H7 (cell line): ENCODE data around the gene PSMD1. TPM values are rescaled to one million over a fixed set of nuclear protein-coding genes. Genes with fewer than 3 reads are reported as not detected.
"Not testable (repeated sequence)": the region's sequence is repeated elsewhere in the genome, so short reads cannot be mapped to it uniquely, and the experiment has no call there.

ENCODE experiments used
- DNase-seq: peaks from one replicate; pipeline ENCODE4 v3.0.0; 2012
- H3K27me3 ChIP-seq: 2 replicates; pipeline ENCODE4 v1.6.0; 2011; ENCODE audit warnings: mild to moderate bottlenecking, low read length; ENCODE audit not compliant: control insufficient read depth, insufficient read depth
- H3K36me3 ChIP-seq: replicated peaks from 2 replicates; pipeline ENCODE4 v1.5.1; 2011; ENCODE audit warnings: low read length; ENCODE audit not compliant: control insufficient read depth, insufficient read depth
- H3K4me3 ChIP-seq: 2 replicates; pipeline ENCODE4 v1.5.1; 2011; ENCODE audit warnings: low read depth, mild to moderate bottlenecking, control low read depth, low read length, moderate library complexity; ENCODE audit not compliant: insufficient read depth
- total RNA-seq: library from RNA; depleted of rRNA; stranded (reverse); fragments of >200 nt; shearing (Covaris generic); gene quantifications from 2 replicates; pipeline ENCODE4 v1.2.3, GENCODE V29; 2014

The PSMD1 gene
- total RNA-seq, 1 experiment from 2014 or later = 154 TPM

DNA sequence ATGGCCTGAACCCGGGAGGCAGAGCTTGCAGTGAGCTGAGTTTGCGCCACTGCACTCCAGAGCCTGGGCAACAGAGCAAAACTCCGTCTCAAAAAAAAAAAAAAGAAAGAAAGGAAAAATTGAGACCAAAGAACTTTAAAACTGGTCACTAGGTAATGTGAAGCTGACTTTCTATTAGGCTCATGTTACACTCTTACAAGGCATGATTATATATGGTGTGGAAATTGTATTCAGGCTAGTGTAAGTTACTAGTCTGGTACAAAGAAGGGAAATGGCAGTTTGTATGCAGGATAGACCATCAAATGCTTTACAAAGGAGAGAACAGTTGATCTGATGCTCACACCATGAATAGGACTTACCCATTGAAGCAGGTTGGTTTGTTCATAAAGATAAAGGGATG, 106.3 kb downstream of the PSMD1 start:
- DNase-seq = no peak
- H3K27me3 ChIP-seq = no peaks in the 10 kb centered on the region
- H3K36me3 ChIP-seq = peaks cover 2% of the 10 kb centered on the region
- H3K4me3 ChIP-seq = no peak overlapping the region

DNA sequence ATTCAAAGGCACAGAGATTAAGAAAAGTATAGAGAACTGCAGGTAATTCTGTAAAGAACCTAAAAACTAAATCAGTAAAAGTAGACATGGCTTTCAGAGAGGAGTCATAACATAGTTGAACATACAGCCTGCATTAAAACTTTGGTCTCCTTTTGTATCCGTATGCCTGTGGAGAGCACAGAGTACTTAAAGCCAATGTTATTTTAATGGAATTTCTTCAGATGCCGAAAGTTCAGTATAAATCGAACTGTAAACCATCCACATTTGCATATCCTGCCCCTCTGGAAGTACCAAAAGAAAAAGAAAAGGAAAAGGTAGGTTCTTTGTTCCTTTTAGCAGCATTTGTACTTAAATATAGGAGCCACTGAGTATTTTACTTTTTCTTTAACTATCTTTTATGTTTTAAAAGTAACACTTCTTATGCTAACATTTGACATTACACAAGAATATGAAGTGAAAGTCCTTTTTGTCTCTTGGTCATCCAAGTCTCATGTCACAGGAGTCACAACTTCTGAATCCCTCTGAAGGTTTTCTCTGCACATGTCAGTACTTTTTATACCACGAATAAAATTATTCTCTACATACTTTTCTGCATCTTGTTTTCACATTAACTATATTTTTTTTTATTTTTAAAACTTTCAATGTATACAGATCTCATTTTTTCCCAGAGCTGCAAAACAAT, 106.9 kb downstream of the PSMD1 start:
- no peak for DNase-seq
- H3K27me3 ChIP-seq = no peaks in the 10 kb centered on the region
- no peak overlapping the region for H3K4me3 ChIP-seq
- peaks cover 2% of the 10 kb centered on the region for H3K36me3 ChIP-seq

DNA sequence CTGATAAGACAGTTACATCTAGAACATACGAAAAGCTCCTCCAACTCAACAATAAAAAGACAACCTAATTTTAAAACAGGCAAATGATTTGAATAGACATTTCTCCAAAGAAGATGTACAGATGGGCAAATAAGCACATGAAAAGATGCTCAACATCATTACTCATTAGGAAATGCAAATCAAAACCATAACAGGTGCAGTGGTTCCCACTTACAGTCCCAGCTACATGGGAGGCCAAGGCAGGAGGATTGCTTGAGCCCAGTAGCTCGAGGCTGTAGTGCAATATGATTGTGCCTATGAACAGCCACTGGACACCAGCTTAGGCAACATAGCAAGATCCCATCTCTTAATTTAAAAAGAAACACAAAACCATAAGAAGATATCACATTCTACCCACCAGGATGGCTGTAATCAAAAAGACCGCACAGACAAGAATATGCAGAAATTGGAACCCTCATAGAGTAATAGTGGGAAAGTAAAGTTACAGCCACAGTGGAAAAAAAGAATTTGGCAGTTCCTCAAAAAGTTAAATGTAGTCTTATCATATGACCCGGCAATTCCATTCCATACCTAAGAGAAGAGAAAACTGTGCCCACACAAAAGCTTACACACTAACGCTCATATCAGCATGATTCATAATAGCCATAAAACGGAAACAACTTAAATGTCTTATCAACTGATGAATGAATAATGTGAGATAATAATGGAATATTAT, 111.2 kb downstream of the PSMD1 start:
- Histone ChIP-seq H3K27me3 (no peaks in the 10 kb centered on the region), H3K4me3 (no peak overlapping the region), H3K36me3 (peaks cover 16% of the 10 kb centered on the region)
- DNase-seq = no peak

DNA sequence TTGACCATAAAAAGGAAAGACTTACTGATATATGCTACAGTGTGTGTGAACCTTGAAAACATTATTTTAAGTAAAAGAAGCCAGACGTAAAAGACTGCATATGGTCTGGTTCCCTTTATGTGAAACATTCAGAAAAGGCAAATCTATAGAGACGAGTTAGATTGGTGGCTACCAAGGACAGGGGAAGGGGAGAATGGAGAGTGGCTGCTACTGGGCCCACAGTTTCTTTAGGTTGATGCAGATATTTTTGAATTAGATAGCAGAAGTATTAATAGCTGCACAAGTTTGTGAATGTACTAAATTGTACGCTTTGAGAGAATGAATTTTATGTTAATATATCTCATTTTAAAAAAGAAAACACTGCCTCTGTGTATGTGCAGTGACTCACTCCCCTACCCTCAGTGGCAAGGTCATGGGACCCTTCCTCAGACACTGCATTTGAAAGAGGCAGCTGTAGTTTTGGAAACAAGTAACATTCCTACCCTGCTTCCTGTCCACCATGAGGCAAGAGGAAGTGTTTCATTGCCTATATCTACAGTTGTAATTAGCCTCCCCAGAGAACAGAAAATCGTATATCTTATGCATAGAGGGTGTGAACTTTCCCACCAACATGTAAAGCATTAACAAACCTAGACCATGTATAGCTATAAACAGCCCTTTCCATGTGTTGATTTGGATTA, 111.9 kb downstream of the PSMD1 start:
- Histone ChIP-seq H3K4me3 (no peak overlapping the region), H3K27me3 (no peaks in the 10 kb centered on the region), H3K36me3 (peaks cover 16% of the 10 kb centered on the region)
- DNase-seq = no peak

DNA sequence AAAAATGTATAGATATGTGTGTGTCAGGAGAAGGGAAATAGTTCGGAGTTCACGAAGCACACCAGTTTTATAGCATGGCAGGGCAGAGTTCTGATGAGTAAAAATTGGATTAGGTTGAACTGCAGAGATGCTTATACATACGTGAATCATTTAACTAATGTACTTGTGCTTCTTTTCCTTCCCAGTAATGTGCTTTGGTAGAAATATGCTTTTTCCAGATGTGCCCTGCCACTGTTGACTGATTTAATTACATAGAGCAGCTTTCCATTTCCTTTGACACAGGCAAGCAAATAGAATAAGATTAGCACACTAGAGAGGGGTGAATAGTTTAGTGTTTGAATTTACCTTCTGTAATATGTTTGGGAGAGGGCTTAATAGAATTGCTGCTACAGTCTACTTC, 112.8 kb downstream of the PSMD1 start:
- no peaks in the 10 kb centered on the region for H3K27me3 ChIP-seq
- DNase-seq = no peak
- peaks cover 16% of the 10 kb centered on the region for H3K36me3 ChIP-seq
- H3K4me3 ChIP-seq = no peak overlapping the region

DNA sequence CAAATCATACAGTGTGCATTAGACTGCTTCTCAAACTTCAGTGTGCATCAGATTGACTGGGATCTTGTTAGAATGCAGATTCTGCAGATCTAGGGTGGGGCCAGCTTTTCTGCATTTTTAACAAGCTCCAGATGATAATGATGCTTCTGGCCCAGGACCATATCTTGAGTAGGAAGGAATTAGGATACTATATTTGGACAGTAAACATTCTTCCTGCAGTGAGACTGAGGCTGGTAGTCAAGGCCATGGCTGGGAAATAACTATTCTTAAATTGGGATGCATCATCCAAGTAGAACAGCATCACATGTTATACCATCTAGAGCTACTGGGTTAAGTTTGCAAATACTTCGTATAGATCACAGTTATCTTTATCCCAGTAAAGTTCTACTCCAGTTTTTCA, 113.4 kb downstream of the PSMD1 start:
- no peak for DNase-seq
- H3K27me3 ChIP-seq = no peaks in the 10 kb centered on the region
- H3K4me3 ChIP-seq = no peak overlapping the region
- peaks cover 14% of the 10 kb centered on the region for H3K36me3 ChIP-seq

DNA sequence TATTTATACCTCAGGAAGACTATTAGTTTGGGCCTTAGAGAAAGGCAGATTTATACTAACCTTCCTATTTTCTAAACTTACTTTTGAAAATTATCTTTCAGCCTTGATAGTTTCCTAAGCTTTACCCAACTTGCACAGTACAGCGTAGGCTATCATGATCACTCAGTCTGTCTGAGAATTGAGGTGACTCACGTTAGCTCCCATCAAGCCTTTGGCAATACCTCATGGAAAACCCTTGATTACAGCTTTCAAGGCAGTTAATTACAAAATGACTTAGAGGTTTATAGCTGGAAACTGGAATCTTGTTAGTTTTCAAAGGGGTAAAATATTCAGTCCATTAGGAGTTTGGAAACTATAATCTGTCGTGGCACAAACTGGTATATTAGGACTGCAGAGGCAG, 115.4 kb downstream of the PSMD1 start:
- no peak for DNase-seq
- no peak overlapping the region for H3K4me3 ChIP-seq
- no peaks in the 10 kb centered on the region for H3K27me3 ChIP-seq
- peaks cover 14% of the 10 kb centered on the region for H3K36me3 ChIP-seq

DNA sequence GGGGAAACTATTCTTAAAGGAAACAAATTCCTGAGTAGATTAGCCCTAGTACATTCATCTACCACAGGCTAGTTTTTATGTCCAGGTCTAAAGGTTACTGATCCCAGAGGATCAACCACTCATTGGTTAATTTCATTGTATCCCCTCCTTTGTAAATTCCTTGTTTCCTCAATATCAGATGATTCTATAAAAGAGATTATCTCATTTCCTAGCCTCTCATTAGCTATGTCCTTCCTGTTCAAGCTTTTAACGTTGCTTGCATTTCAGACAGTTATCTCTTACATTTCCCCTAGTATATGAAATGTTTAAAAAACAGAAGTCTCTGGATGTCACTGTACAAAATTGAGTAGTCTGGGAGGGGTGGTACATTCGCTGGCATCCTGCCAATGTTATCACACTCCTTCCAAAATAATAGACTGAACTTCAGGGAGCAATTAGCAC, 117.6 kb downstream of the PSMD1 start:
- no peak for DNase-seq
- Histone ChIP-seq H3K4me3 (no peak overlapping the region), H3K36me3 (peaks cover 14% of the 10 kb centered on the region), H3K27me3 (no peaks in the 10 kb centered on the region)

DNA sequence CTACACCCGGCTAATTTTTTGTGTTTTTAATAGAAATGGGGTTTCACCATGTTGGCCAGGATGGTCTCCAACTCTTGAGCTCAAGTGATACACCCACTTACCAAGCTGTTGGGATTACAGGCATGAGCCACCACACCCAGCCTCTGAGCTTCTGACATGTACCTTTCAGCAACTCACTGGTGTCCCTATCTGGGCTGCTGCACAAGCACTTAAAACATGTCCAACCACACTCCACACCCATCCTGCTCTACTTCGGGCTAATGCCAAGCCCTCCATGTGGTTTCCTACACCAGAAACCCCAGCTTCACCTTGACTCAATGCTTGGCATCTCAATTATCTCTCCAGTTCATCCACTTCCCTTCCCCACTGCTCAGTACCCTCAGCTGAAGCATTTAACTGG, 119.4 kb downstream of the PSMD1 start:
- peaks cover 9% of the 10 kb centered on the region for H3K36me3 ChIP-seq
- no peak for DNase-seq
- H3K27me3 ChIP-seq = no peaks in the 10 kb centered on the region
- no peak overlapping the region for H3K4me3 ChIP-seq

DNA sequence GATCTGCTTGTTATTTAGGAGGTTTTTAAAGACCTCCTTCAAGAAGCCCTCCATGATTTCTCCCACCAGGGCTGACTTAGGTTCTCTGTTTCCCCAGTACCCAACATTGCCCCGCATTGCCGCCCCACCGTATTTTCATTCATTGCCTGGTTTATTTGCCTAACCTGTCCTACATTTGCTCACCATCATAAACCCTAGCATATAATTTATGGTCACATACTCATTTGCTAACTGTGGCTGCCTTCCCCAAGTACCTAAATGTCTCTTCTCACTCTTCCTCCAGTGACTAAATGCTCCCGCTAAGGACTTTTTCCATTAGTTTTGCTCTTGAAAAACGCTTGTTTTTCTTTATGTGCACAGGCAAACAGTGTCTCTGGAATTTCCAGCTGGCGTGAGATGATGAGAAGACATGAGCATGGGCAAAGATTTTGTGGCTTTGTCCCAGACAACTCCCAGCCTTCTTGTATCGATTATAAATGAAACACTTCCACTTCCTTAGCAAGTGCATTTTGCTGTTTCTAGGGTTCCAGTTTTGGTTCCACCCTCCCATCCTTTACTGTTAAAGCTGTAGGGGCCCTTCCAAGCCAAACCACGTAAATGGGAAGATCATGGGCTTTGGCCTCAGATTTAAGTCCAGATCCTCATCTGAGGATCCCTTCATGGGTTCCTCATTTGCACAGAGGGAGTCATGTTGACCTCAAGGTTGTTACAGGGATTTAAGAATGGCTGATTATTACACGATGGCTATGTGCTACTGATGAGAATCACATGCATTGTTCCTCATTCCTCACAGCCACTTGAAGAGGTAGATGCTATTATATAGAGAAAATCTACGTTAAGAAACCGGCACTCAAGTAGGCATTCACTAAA, 120.7 kb downstream of the PSMD1 start:
- no peak for DNase-seq
- H3K4me3 ChIP-seq = no peak overlapping the region
- no peaks in the 10 kb centered on the region for H3K27me3 ChIP-seq
- H3K36me3 ChIP-seq = peaks cover 2% of the 10 kb centered on the region

DNA sequence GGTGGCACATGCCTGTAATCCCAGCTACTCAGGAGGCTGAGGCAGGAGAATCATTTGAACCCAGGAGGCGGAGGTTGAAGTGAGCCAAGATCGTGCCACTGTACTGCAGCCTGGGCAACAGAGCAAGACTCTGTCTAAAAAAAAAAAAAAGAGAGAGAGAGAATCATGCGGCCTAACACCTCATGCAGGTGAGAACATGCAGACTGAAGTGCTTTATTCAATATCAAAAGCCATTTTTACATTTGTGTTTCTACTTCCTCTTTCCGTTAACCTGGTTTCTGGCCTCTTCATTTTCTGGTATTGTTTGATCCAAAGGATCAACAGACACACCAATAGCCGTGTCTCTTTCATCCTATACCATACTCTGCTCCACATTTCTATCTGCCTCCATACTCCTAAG, 122.1 kb downstream of the PSMD1 start:
- H3K4me3 ChIP-seq, DNase-seq, H3K27me3 ChIP-seq, H3K36me3 ChIP-seq: not testable (repeated sequence)

DNA sequence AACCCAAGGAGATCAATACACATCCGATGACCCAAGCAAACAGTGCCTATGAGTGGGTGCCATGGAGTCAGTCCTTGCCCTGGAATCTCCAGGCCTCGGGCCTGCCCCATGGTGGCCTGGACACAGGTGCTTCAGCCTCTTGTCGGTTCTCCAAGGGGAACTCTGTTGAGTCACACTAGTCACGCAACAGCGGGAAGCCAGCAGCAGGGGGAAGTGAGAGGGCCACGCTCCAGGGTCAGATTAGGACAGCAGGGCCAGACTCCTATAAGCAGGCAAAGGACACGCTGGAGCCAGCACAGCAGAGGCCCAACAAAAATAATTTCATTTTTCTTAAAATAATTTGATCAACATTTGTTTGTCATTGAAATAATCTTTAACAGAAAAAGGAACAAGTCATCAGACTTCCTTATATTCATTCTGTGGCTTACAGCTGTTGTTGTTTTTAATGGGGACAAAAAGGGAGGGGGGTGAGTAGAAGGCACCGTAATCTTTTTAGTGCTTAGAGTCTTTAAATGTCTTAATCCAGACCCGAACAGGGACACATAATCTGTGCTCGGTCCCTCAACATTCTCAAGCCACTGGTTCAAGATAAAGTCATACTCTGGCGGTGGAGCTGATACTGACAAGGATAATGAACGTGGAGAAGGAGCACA, 125.3 kb downstream of the PSMD1 start:
- Histone ChIP-seq H3K27me3 (no peaks in the 10 kb centered on the region), H3K36me3 (no peaks in the 10 kb centered on the region), H3K4me3 (no peak overlapping the region)
- DNase-seq = no peak

DNA sequence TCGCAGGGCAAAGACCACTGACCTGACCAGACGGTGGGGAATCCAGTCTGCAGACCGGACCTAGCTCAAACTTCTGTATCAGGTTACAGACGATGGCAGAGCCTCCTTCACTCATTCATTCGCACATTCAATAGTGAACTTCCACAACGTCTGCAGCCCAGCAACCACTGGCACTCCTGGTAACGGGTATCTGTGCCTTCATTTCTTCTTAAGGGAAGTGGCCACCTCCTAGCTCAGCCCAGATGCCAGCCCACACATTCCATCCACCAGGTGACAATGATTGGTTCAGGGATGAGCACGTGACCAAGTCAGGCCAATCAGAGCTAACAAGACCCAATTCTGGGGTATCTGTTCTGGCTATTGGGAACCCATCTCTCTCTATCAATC, 125.8 kb downstream of the PSMD1 start:
- Histone ChIP-seq H3K4me3 (no peak overlapping the region), H3K36me3 (no peaks in the 10 kb centered on the region), H3K27me3 (no peaks in the 10 kb centered on the region)
- peak; percentile 55 for DNase-seq

DNA sequence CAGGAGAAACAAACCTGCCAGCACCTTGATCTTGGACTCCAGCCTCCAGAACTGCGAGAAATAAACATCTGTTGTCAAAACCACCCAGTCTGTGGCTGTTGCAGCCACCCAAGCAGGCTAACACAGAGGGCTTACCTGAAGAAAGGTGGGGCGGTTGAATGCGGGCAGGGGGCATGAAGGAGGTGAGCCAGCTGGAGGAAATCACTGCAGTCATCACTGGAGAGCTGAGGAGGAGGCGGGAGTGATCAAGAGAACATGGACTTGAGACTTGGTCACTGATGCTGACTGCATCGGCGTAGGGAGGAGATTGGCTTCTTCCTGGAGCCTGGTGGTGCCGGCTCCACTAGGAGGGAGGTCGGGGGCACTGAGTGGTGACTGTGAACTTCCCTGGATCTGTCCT, 127.2 kb downstream of the PSMD1 start:
- Histone ChIP-seq H3K36me3 (no peaks in the 10 kb centered on the region), H3K4me3 (no peak overlapping the region), H3K27me3 (no peaks in the 10 kb centered on the region)
- no peak for DNase-seq
